HG02623 (cell line): ENCODE data around the gene CTIF.

Experiments used
- ATAC-seq: cut with Tn5 transposase; IDR thresholded peaks from one replicate; pipeline ENCODE4 v1.9.1; 2021; ENCODE audit warnings: moderate library complexity; ENCODE audit not compliant: unreplicated experiment

The CTIF gene

GRCh38 chr18:48765053-48765452 is 226.2 kb downstream of the CTIF start:
- no peak for ATAC-seq

- ATAC-seq = no peak
Measured at GRCh38 chr18:48766026-48766425, 227.2 kb downstream of the CTIF start.

GRCh38 chr18:48766487-48766886 is 227.7 kb downstream of the CTIF start:
- no peak for ATAC-seq

- no peak for ATAC-seq
Measured at GRCh38 chr18:48767090-48767690, 228.4 kb downstream of the CTIF start.

- no peak for ATAC-seq
Measured at GRCh38 chr18:48769006-48769636, 230.3 kb downstream of the CTIF start.

GRCh38 chr18:48770243-48770642 is 231.4 kb downstream of the CTIF start:
- ATAC-seq = no peak

- no peak for ATAC-seq
Measured at GRCh38 chr18:48771641-48772375, 233.0 kb downstream of the CTIF start.

- no peak for ATAC-seq
Measured at GRCh38 chr18:48772457-48772856, 233.6 kb downstream of the CTIF start.

GRCh38 chr18:48773821-48774220 is 235.0 kb downstream of the CTIF start:
- no peak for ATAC-seq

- ATAC-seq = no peak
Measured at GRCh38 chr18:48774941-48775340, 236.1 kb downstream of the CTIF start.

- ATAC-seq = no peak
Measured at GRCh38 chr18:48775372-48776155, 236.7 kb downstream of the CTIF start.

GRCh38 chr18:48776156-48776555 is 237.3 kb downstream of the CTIF start:
- no peak for ATAC-seq

- no peak for ATAC-seq
Measured at GRCh38 chr18:48776641-48777025, 237.8 kb downstream of the CTIF start.

- ATAC-seq = peak; percentile 68
Measured at GRCh38 chr18:48777026-48777743, 238.4 kb downstream of the CTIF start.

- ATAC-seq = no peak
Measured at GRCh38 chr18:48777744-48778116, 238.9 kb downstream of the CTIF start.

- no peak for ATAC-seq
Measured at GRCh38 chr18:48778344-48779011, 239.6 kb downstream of the CTIF start.

GRCh38 chr18:48779462-48779861 is 240.6 kb downstream of the CTIF start:
- no peak for ATAC-seq

- ATAC-seq = no peak
Measured at GRCh38 chr18:48780201-48780912, 241.5 kb downstream of the CTIF start.

- ATAC-seq = no peak
Measured at GRCh38 chr18:48780913-48781162, 242.0 kb downstream of the CTIF start.
